ENCODE data around the gene LRRC15. TPM values are rescaled to one million over a fixed set of nuclear protein-coding genes. Genes with fewer than 3 reads are reported as not detected.

The LRRC15 gene
- polyA plus RNA-seq, 6 donors from 2014 or later: not detected

GRCh38 chr3:194314388-194315068, 55.0 kb downstream of the LRRC15 start:
- ATAC-seq (ENCODE audit: low read depth in 2 of 2) (no peak), DNase-seq (no peak)
- Mint-ChIP-seq H3K4me1 (peaks cover 11 to 37% (median 33%) of the 10 kb centered on the region in 3 donors), H3K4me3 (peak overlapping the region; percentile 31 to 91 (median 78)), H3K27me3 (peaks cover 58 to 82% (median 73%) of the 10 kb centered on the region in 3 donors), H3K9me3 (peaks cover 5 to 20% (median 12%) of the 10 kb centered on the region in 7 donors), H3K36me3 (peaks cover 8 to 10% of the 10 kb centered on the region in 2 donors), H3K27ac (peak overlapping the region in 4 of 6 donors; percentile 52 to 96 (median 83))

- no peak for DNase-seq
- peaks cover 57 to 76% (median 65%) of the 10 kb centered on the region in 3 donors for H3K27me3 Mint-ChIP-seq
Observed at GRCh38 chr3:194313560-194314387, 55.8 kb downstream of the LRRC15 start.

GRCh38 chr3:194312743-194313281, 56.7 kb downstream of the LRRC15 start:
- Mint-ChIP-seq H3K36me3 (no peaks in the 10 kb centered on the region), H3K4me1 (peaks cover 18 to 53% (median 36%) of the 10 kb centered on the region in 3 donors), H3K27me3 (peaks cover 55 to 67% (median 60%) of the 10 kb centered on the region in 3 donors), H3K9me3 (peaks cover 0 to 5% (median 0%) of the 10 kb centered on the region in 7 donors), H3K4me3 (peak overlapping the region in 2 of 8 donors; percentile 37 to 69), H3K27ac (peak overlapping the region in 1 of 6 donors; percentile 33)
- DNase-seq (no peak), ATAC-seq (ENCODE audit: low read depth in 2 of 2) (no peak)

More at GRCh38 chr3:194313560-194314387, 55.8 kb downstream of the LRRC15 start:
- peak overlapping the region in 3 of 8 donors; percentile 3 to 33 (median 31) for H3K4me3 Mint-ChIP-seq
- H3K9me3 Mint-ChIP-seq: peaks cover 0 to 13% (median 5%) of the 10 kb centered on the region in 7 donors
- ATAC-seq (ENCODE audit: low read depth in 2 of 2): no peak
- peaks cover 16 to 44% (median 36%) of the 10 kb centered on the region in 3 donors for H3K4me1 Mint-ChIP-seq
- H3K27ac Mint-ChIP-seq: peak overlapping the region in 2 of 6 donors; percentile 27 to 59
- peaks cover under 1 to 2% of the 10 kb centered on the region in 2 donors for H3K36me3 Mint-ChIP-seq

GRCh38 chr3:194312186-194312742, 57.3 kb downstream of the LRRC15 start:
- Mint-ChIP-seq H3K27ac (peak overlapping the region in 2 of 6 donors; percentile 46 to 77), H3K4me1 (peaks cover 22 to 59% (median 36%) of the 10 kb centered on the region in 3 donors), H3K27me3 (peaks cover 52 to 61% (median 55%) of the 10 kb centered on the region in 3 donors), H3K9me3 (peaks cover 0 to 1% (median 0%) of the 10 kb centered on the region in 7 donors), H3K4me3 (no peak overlapping the region), H3K36me3 (no peaks in the 10 kb centered on the region)
- ATAC-seq (ENCODE audit: low read depth in 2 of 2) (no peak), DNase-seq (no peak)

GRCh38 chr3:194311000-194311399, 58.5 kb downstream of the LRRC15 start:
- H3K27ac Mint-ChIP-seq: no peak overlapping the region
- H3K36me3 Mint-ChIP-seq: no peaks in the 10 kb centered on the region
- ATAC-seq (ENCODE audit: low read depth in 2 of 2) (no peak), DNase-seq (no peak)
- H3K4me3 Mint-ChIP-seq: no peak overlapping the region
- peaks cover 43 to 48% (median 48%) of the 10 kb centered on the region in 3 donors for H3K27me3 Mint-ChIP-seq
- H3K9me3 Mint-ChIP-seq: peaks cover 0 to 1% (median 0%) of the 10 kb centered on the region in 7 donors
- H3K4me1 Mint-ChIP-seq: peaks cover 34 to 63% (median 34%) of the 10 kb centered on the region in 3 donors

GRCh38 chr3:194310060-194310835, 59.3 kb downstream of the LRRC15 start:
- Mint-ChIP-seq H3K4me1 (peaks cover 29 to 66% (median 40%) of the 10 kb centered on the region in 3 donors), H3K9me3 (peaks cover 0 to 1% (median 0%) of the 10 kb centered on the region in 7 donors), H3K4me3 (no peak overlapping the region), H3K27me3 (peaks cover 41 to 46% (median 45%) of the 10 kb centered on the region in 3 donors), H3K27ac (no peak overlapping the region), H3K36me3 (peaks cover 0 to 1% of the 10 kb centered on the region in 2 donors)
- ATAC-seq (ENCODE audit: low read depth in 2 of 2) (no peak), DNase-seq (no peak)

GRCh38 chr3:194308601-194309449, 60.7 kb downstream of the LRRC15 start:
- Mint-ChIP-seq H3K36me3 (peaks cover 0 to 8% of the 10 kb centered on the region in 2 donors), H3K4me1 (peaks cover 24 to 68% (median 42%) of the 10 kb centered on the region in 3 donors), H3K27ac (peak overlapping the region in 4 of 6 donors; percentile 67 to 100 (median 86)), H3K27me3 (peaks cover 34 to 40% (median 37%) of the 10 kb centered on the region in 3 donors), H3K9me3 (peaks cover 0 to 6% (median 3%) of the 10 kb centered on the region in 7 donors), H3K4me3 (peak overlapping the region in 4 of 8 donors; percentile 22 to 61 (median 44))
- DNase-seq (no peak), ATAC-seq (ENCODE audit: low read depth in 2 of 2) (no peak)

GRCh38 chr3:194307849-194308248, 61.7 kb downstream of the LRRC15 start:
- Mint-ChIP-seq H3K36me3 (peaks cover 0 to 8% of the 10 kb centered on the region in 2 donors), H3K27me3 (peaks cover 24 to 30% (median 27%) of the 10 kb centered on the region in 3 donors), H3K9me3 (peaks cover 0 to 6% (median 3%) of the 10 kb centered on the region in 7 donors), H3K4me1 (peaks cover 14 to 64% (median 42%) of the 10 kb centered on the region in 3 donors), H3K27ac (peak overlapping the region; percentile 98 to 100 (median 99)), H3K4me3 (peak overlapping the region in 7 of 8 donors; percentile 66 to 90 (median 74))
- ATAC-seq (ENCODE audit: low read depth in 2 of 2): no peak
- no peak for DNase-seq

- Mint-ChIP-seq H3K27ac (peak overlapping the region; percentile 98 to 100 (median 99)), H3K4me1 (peaks cover 6 to 55% (median 36%) of the 10 kb centered on the region in 3 donors)
- peak; percentile 86 for DNase-seq
Observed at GRCh38 chr3:194306771-194307640, 62.5 kb downstream of the LRRC15 start.

GRCh38 chr3:194306109-194306686, 63.3 kb downstream of the LRRC15 start:
- Mint-ChIP-seq H3K27ac (peak overlapping the region; percentile 98 to 100 (median 99)), H3K36me3 (peaks cover 0 to 8% of the 10 kb centered on the region in 2 donors), H3K4me3 (peak overlapping the region; percentile 66 to 90 (median 79))

More at GRCh38 chr3:194306771-194307640, 62.5 kb downstream of the LRRC15 start:
- H3K9me3 Mint-ChIP-seq: peaks cover 0 to 6% (median 3%) of the 10 kb centered on the region in 7 donors
- peak; percentile 67 to 68 for ATAC-seq (ENCODE audit: low read depth in 2 of 2)
- peaks cover 0 to 8% of the 10 kb centered on the region in 2 donors for H3K36me3 Mint-ChIP-seq
- H3K4me3 Mint-ChIP-seq: peak overlapping the region; percentile 66 to 90 (median 79)
- peaks cover 16 to 21% (median 19%) of the 10 kb centered on the region in 3 donors for H3K27me3 Mint-ChIP-seq

More at GRCh38 chr3:194306109-194306686, 63.3 kb downstream of the LRRC15 start:
- DNase-seq: peak; percentile 93
- Mint-ChIP-seq H3K27me3 (peaks cover 8 to 14% (median 11%) of the 10 kb centered on the region in 3 donors), H3K4me1 (peaks cover 6 to 50% (median 36%) of the 10 kb centered on the region in 3 donors), H3K9me3 (peaks cover 0 to 6% (median 3%) of the 10 kb centered on the region in 7 donors)
- peak; percentile 69 to 71 for ATAC-seq (ENCODE audit: low read depth in 2 of 2)

All from naive B cell (primary cell).